ENCODE results near the gene FIP1L1.

DNA sequence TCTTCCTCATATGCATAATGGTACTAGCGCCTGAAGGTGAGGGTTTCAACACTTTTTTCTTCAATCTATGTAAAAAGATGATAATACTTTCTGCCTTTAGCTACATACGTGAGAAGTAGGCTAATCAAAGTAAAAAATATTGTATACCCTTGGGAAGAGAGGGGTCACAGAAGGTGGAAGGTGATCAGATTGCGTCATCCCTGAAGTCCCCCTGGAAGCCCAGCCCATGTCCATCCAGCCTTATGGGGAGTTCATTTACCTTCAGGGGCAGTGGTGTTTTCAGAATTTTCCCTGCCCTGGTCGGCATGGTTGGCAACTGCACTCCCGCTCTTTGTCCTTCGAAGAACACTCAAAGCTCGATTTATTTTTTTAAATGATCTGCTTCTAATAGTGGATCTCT lies 129.6 kb downstream of the FIP1L1 start:
- TF ChIP-seq, protein P1, sequence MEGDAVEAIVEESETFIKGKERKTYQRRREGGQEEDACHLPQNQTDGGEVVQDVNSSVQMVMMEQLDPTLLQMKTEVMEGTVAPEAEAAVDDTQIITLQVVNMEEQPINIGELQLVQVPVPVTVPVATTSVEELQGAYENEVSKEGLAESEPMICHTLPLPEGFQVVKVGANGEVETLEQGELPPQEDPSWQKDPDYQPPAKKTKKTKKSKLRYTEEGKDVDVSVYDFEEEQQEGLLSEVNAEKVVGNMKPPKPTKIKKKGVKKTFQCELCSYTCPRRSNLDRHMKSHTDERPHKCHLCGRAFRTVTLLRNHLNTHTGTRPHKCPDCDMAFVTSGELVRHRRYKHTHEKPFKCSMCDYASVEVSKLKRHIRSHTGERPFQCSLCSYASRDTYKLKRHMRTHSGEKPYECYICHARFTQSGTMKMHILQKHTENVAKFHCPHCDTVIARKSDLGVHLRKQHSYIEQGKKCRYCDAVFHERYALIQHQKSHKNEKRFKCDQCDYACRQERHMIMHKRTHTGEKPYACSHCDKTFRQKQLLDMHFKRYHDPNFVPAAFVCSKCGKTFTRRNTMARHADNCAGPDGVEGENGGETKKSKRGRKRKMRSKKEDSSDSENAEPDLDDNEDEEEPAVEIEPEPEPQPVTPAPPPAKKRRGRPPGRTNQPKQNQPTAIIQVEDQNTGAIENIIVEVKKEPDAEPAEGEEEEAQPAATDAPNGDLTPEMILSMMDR (IDR thresholded peaks at IDR 0.05 in 2 of 3, conservative IDR thresholded peaks at IDR 0.05 in 1 of 3; ENCODE audit: control insufficient read depth in 2 of 3, extremely low read depth in 1 of 3, insufficient read depth in 1 of 3, low read depth in 3 of 3, low read length in 3 of 3): no peak
- TF ChIP-seq MTA3 (IDR thresholded peaks at IDR 0.05; ENCODE audit: borderline replicate concordance, low read length) (no peak), POLR2A (IDR thresholded peaks at IDR 0.05; ENCODE audit: low read depth, low read length) (no peak), POLR2AphosphoS5 (IDR thresholded peaks at IDR 0.05; ENCODE audit: low read length) (no peak), BHLHE40 (IDR thresholded peaks at IDR 0.05; ENCODE audit: borderline replicate concordance in 1 of 2, low read depth in 2 of 2, low read length in 1 of 2) (no peak), EZH2 (IDR thresholded peaks at IDR 0.05; ENCODE audit: borderline replicate concordance, control insufficient read depth, low read depth, low read length) (no peak), TCF12 (IDR thresholded peaks at IDR 0.05; ENCODE audit: low read depth, low read length) (no peak)
- TF ChIP-seq, protein P2, sequence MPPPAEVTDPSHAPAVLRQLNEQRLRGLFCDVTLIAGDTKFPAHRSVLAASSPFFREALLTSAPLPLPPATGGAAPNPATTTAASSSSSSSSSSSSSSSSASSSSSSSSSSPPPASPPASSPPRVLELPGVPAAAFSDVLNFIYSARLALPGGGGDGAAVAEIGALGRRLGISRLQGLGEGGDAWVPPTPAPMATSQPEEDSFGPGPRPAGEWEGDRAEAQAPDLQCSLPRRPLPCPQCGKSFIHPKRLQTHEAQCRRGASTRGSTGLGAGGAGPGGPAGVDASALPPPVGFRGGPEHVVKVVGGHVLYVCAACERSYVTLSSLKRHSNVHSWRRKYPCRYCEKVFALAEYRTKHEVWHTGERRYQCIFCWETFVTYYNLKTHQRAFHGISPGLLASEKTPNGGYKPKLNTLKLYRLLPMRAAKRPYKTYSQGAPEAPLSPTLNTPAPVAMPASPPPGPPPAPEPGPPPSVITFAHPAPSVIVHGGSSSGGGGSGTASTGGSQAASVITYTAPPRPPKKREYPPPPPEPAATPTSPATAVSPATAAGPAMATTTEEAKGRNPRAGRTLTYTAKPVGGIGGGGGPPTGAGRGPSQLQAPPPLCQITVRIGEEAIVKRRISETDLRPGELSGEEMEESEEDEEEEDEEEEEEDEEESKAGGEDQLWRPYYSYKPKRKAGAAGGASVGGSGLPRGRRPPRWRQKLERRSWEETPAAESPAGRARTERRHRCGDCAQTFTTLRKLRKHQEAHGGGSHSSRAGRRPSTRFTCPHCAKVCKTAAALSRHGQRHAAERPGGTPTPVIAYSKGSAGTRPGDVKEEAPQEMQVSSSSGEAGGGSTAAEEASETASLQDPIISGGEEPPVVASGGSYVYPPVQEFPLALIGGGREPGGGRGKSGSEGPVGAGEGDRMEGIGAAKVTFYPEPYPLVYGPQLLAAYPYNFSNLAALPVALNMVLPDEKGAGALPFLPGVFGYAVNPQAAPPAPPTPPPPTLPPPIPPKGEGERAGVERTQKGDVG (CRISPR knock-in tag; IDR thresholded peaks at IDR 0.05): no peak
- TF ChIP-seq, protein P3, sequence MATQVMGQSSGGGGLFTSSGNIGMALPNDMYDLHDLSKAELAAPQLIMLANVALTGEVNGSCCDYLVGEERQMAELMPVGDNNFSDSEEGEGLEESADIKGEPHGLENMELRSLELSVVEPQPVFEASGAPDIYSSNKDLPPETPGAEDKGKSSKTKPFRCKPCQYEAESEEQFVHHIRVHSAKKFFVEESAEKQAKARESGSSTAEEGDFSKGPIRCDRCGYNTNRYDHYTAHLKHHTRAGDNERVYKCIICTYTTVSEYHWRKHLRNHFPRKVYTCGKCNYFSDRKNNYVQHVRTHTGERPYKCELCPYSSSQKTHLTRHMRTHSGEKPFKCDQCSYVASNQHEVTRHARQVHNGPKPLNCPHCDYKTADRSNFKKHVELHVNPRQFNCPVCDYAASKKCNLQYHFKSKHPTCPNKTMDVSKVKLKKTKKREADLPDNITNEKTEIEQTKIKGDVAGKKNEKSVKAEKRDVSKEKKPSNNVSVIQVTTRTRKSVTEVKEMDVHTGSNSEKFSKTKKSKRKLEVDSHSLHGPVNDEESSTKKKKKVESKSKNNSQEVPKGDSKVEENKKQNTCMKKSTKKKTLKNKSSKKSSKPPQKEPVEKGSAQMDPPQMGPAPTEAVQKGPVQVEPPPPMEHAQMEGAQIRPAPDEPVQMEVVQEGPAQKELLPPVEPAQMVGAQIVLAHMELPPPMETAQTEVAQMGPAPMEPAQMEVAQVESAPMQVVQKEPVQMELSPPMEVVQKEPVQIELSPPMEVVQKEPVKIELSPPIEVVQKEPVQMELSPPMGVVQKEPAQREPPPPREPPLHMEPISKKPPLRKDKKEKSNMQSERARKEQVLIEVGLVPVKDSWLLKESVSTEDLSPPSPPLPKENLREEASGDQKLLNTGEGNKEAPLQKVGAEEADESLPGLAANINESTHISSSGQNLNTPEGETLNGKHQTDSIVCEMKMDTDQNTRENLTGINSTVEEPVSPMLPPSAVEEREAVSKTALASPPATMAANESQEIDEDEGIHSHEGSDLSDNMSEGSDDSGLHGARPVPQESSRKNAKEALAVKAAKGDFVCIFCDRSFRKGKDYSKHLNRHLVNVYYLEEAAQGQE (IDR thresholded peaks at IDR 0.05; ENCODE audit: low read depth, low read length): no peak

All from GM12878 (cell line).